Mononuclear cell (primary cell): ENCODE measurements around the gene VCL. TPM values are rescaled to one million over a fixed set of nuclear protein-coding genes. Genes with fewer than 3 reads are reported as not detected.

Source experiments
- H3K27me3 ChIP-seq: 2 replicates; pipeline ENCODE4 v1.6.0; 2011; ENCODE audit warnings: low read length, control low read depth; ENCODE audit not compliant: insufficient read depth
- H3K4me1 ChIP-seq: 2 replicates; pipeline ENCODE4 v1.5.1; 2011; ENCODE audit warnings: mild to moderate bottlenecking, low read length, control low read depth; ENCODE audit not compliant: insufficient read depth
- H3K4me3 ChIP-seq: 2 replicates; pipeline ENCODE4 v1.5.1; 2011; ENCODE audit warnings: mild to moderate bottlenecking, low read length, moderate library complexity
- H3K9me3 ChIP-seq: 2 replicates; pipeline ENCODE4 v1.5.1; 2011; ENCODE audit warnings: low read depth, mild to moderate bottlenecking, control low read depth, low read length
- total RNA-seq: library from RNA; depleted of rRNA; stranded (reverse); fragments of >200 nt; gene quantifications from one replicate; pipeline ENCODE4 v1.2.3, GENCODE V29; 2012

VCL gene
- total RNA-seq, 1 donor, result 70.1 TPM

DNA sequence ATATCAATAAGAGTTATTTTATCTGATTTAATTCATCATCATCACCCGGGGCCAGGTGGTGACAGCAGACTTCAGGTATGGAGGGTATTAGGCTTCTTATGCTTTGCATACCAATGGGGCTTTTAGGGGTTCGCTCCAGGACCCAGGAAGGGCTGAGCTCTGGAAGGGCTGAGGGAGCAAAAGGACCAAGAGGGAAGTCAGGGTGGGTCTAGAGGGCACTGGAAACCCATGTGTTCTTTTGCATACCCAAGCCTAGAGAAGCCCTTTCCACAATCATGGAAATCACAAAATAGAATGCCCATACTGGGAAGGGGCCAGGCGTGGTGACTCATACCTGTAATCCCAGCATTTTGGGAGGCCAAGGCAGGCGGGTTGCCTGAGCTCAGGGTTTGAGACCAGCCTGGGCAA is 30.9 kb upstream of the VCL start:
- Histone ChIP-seq H3K27me3 (no peaks in the 10 kb centered on the region), H3K9me3 (no peaks in the 10 kb centered on the region), H3K4me3 (no peak overlapping the region), H3K4me1 (peaks cover 33% of the 10 kb centered on the region)

DNA sequence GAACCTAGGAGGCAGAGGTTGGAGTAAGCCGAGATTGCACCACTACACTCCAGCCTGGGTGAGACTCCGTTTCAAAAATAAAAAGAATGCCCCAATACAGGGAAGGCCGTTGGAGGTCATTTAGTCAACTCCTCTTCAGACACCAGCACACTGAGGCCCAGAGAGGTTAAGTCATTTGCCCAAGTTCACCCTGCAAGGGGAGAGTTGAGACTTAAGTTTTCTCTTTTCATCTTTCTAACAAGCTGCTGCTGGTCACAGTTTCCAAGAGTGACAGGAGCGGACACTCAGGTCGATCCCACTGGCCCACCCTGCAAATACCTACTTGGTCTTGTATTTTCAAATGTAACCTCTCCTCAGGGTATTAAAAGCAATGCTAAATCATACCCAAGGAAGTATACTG is 30.4 kb upstream of the VCL start:
- H3K4me3 ChIP-seq, result no peak overlapping the region
- no peaks in the 10 kb centered on the region for H3K9me3 ChIP-seq
- H3K4me1 ChIP-seq, result peaks cover 33% of the 10 kb centered on the region
- H3K27me3 ChIP-seq, result no peaks in the 10 kb centered on the region

GRCh38 chr10:73968098-73968521 is 29.8 kb upstream of the VCL start:
- Histone ChIP-seq H3K4me3 (no peak overlapping the region), H3K9me3 (no peaks in the 10 kb centered on the region), H3K4me1 (peaks cover 33% of the 10 kb centered on the region), H3K27me3 (no peaks in the 10 kb centered on the region)

- Histone ChIP-seq H3K9me3 (no peaks in the 10 kb centered on the region), H3K27me3 (no peaks in the 10 kb centered on the region), H3K4me1 (peaks cover 40% of the 10 kb centered on the region), H3K4me3 (no peak overlapping the region)
Observed at GRCh38 chr10:73969224-73969841, 28.6 kb upstream of the VCL start.

GRCh38 chr10:73970845-73971244 is 27.1 kb upstream of the VCL start:
- Histone ChIP-seq H3K9me3 (no peaks in the 10 kb centered on the region), H3K4me3 (no peak overlapping the region), H3K4me1 (peaks cover 43% of the 10 kb centered on the region), H3K27me3 (no peaks in the 10 kb centered on the region)

GRCh38 chr10:73971636-73972354 is 26.1 kb upstream of the VCL start:
- Histone ChIP-seq H3K27me3 (no peaks in the 10 kb centered on the region), H3K4me3 (no peak overlapping the region), H3K9me3 (no peaks in the 10 kb centered on the region), H3K4me1 (peaks cover 34% of the 10 kb centered on the region)

- Histone ChIP-seq H3K27me3 (no peaks in the 10 kb centered on the region), H3K4me1 (peaks cover 25% of the 10 kb centered on the region), H3K9me3 (no peaks in the 10 kb centered on the region), H3K4me3 (no peak overlapping the region)
Observed at GRCh38 chr10:73973427-73973826, 24.5 kb upstream of the VCL start.

DNA sequence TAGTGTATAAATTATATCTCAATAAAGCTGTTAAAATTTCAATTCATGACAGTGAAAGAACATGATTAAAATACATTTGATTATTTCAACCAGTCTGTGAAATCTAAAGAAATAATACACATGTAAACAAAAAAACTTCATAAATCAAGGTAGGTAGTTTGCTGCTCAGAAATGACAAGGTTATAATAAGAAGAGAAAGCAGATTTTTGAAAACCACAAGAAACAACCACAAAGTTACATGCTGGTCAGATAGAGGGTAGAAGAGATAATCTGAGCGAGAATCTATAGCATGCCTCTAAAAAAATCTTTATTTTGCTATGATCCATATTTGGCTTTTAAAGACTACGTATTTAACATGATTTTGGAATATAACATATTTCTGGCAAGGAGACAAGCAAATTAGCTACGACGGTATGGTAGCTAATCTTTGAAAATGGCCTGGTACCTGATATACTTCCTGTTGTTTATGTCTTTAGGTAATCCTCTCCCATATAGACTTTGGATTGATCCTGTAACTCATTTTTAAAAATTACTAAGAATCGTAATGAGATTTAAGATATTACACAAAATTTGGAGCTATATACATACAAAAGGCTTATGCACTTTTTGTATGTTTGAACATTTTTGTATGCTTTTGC is 23.5 kb upstream of the VCL start:
- Histone ChIP-seq H3K27me3 (no peaks in the 10 kb centered on the region), H3K4me1 (peaks cover 23% of the 10 kb centered on the region), H3K9me3 (no peaks in the 10 kb centered on the region), H3K4me3 (no peak overlapping the region)

- Histone ChIP-seq H3K9me3 (no peaks in the 10 kb centered on the region), H3K4me3 (no peak overlapping the region), H3K4me1 (peaks cover 27% of the 10 kb centered on the region), H3K27me3 (no peaks in the 10 kb centered on the region)
Observed at GRCh38 chr10:73975388-73975787, 22.5 kb upstream of the VCL start.

DNA sequence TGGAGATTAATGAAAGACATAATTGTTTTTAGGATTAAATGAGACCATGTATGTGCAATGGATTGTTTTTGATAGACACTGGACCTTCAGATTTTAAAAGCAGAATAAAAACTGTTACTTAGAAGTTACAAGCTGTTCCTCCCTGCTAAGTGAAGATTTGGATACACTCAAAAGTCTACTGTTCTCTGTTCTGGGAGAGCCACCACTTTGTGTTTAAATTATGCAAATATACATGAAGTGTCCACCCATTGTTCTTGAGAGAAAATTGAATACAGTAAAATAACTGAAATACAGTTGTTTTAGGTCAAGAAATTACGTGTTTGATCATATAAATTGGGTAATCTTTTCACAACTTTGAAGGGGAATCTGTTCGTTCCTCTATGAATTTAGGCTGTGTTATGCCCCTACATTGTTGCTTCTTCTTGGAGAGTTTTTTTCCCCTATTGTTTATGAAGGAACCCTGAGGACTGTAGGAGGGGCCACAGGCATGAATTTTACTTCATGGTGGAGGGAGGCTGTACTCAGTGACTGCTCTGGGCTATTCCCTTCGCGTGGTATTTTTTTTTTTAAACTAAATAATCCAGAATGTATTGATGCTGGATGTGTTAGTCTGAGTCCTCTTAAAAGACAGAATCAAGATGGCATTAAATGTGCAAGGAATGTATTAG is 18.6 kb upstream of the VCL start:
- Histone ChIP-seq H3K27me3 (no peaks in the 10 kb centered on the region), H3K9me3 (no peaks in the 10 kb centered on the region), H3K4me1 (peaks cover 39% of the 10 kb centered on the region), H3K4me3 (no peak overlapping the region)

GRCh38 chr10:73979809-73980433 is 18.0 kb upstream of the VCL start:
- Histone ChIP-seq H3K9me3 (no peaks in the 10 kb centered on the region), H3K4me1 (peaks cover 42% of the 10 kb centered on the region), H3K4me3 (no peak overlapping the region), H3K27me3 (no peaks in the 10 kb centered on the region)

DNA sequence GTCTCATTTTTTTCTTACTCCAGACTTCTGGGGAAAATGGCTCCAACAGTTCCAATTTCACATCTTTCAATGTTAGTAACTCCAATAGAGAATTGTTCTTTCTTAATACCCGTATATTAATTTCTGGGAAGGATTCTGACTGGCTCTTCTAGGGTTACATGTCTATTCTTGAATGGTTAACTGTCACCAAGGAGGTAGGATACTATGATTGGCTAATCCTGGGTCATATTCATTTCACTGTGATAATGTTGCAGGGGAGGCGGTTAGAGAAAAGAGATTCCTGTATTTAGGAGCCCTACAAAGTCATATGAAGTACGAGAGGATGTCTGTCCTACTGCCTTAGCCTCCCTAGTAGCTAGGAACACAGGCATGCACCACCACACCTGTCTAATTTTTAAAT is 16.1 kb upstream of the VCL start:
- Histone ChIP-seq H3K4me3 (no peak overlapping the region), H3K27me3 (no peaks in the 10 kb centered on the region), H3K9me3 (no peaks in the 10 kb centered on the region), H3K4me1 (peaks cover 40% of the 10 kb centered on the region)

- Histone ChIP-seq H3K9me3 (no peaks in the 10 kb centered on the region), H3K27me3 (no peaks in the 10 kb centered on the region), H3K4me3 (no peak overlapping the region), H3K4me1 (peaks cover 40% of the 10 kb centered on the region)
Observed at GRCh38 chr10:73983096-73984047, 14.5 kb upstream of the VCL start.

DNA sequence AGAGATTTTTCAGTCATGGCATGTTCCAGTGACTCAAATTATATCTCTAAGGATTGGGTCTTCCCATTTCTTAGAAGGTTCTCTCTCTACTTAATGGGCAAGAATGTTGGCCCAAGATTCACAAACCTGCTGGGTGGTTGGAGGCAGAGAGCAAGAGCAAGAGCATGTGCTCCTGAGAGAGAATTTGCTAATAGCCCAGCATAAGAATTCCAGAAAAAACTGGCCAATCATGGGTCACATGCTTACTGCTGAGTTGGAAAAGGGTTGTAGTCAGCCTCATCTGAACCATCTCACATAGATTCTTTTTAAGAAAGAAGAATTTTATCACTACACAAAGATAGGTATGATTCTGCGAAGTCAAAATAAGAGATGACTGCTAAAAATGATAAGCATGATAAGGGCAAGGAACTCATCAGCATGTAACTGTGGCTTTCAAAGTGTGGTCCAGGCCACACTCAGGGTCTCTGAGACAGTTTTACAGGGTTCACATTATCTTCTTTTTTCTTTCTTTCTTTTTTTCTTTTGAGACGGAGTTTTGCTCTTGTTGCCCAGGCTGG is 8.2 kb upstream of the VCL start:
- Histone ChIP-seq H3K4me1 (peaks cover 37% of the 10 kb centered on the region), H3K27me3 (no peaks in the 10 kb centered on the region), H3K9me3 (no peaks in the 10 kb centered on the region), H3K4me3 (no peak overlapping the region)
